A549 (cell line): ENCODE measurements around the gene PLA2G4F. TPM values are rescaled to one million over a fixed set of nuclear protein-coding genes. Genes with fewer than 3 reads are reported as not detected.

ENCODE experiments used
- ATAC-seq, 2 experiments: fragments of 200-7000 bp in 1 of 2; fragments of >200 bp in 1 of 2; cut with Nextera tagmentation in 1 of 2; cut with Tn5 transposase in 1 of 2; 3 replicates each; pipeline versions ENCODE4 v1.8.0 to v1.9.1; 2018 to 2020; ENCODE audit warnings: mild to moderate bottlenecking in 1 of 2, moderate library complexity in 1 of 2
- CTCF ChIA-PET: fragments of 300-600 bp; sonication (Branson Sonifier 250); formaldehyde crosslinking; extraction: SDS; loops from one replicate; lab custom pipeline; 2021; ENCODE audit warnings: antibody characterized with exemption, inconsistent platforms; lab: Yijun Ruan, JAX
- POLR2A ChIA-PET: fragments of 350-600 bp; formaldehyde crosslinking; extraction: SDS; loops from one replicate; lab custom pipeline; 2021; ENCODE audit warnings: antibody characterized with exemption, inconsistent platforms; lab: Yijun Ruan, JAX
- DNase-seq, 2 experiments: peaks; one replicate each; pipeline versions ENCODE4 v3.0.0 to v3.0.0-alpha.2; 2011 to 2016; ENCODE audit warnings: low read depth in 1 of 2, low spot score in 1 of 2
- FAIRE-seq: peaks from 2 replicates; lab custom pipeline; 2011; peaks lifted over from hg19 to GRCh38; lab: Jason Lieb, UNC
- H3K27ac ChIP-seq, 2 experiments: fragments of >200 bp; sonication (Bioruptor Twin); formaldehyde crosslinking; 3 replicates each; pipeline ENCODE4 v1.5.1; 2016 to 2017
- H3K4me1 ChIP-seq: fragments of >200 bp; sonication (Bioruptor Twin); formaldehyde crosslinking; 3 replicates; pipeline ENCODE4 v1.6.1; 2016
- H3K4me2 ChIP-seq: fragments of >200 bp; sonication (Bioruptor Twin); formaldehyde crosslinking; 3 replicates; pipeline ENCODE4 v1.6.1; 2016
- H3K4me3 ChIP-seq: fragments of >200 bp; sonication (Bioruptor Twin); formaldehyde crosslinking; 3 replicates; pipeline ENCODE4 v1.5.1; 2016
- H3K9me3 ChIP-seq: fragments of >200 bp; sonication (Bioruptor Twin); formaldehyde crosslinking; 3 replicates; pipeline ENCODE4 v1.6.1; 2016
- ATOH8 ChIP-seq: fragments of 250-450 bp; sonication (Bioruptor Pico); IDR thresholded peaks from 2 replicates; pipeline ENCODE4 v1.5.0; 2020; ENCODE audit warnings: low read depth, mild to moderate bottlenecking, moderate library complexity
- CEBPB ChIP-seq, 2 experiments: fragments of >200 bp in 1 of 2; sonication (Bioruptor Twin) in 1 of 2; formaldehyde crosslinking in 1 of 2; IDR thresholded peaks; 2 replicates each; pipeline ENCODE4 v1.6.1; 2012 to 2016
- CHD4 ChIP-seq: fragments of 200-600 bp; sonication (generic); IDR thresholded peaks from 2 replicates; pipeline ENCODE4 v1.6.1; 2016; ENCODE audit warnings: antibody characterized with exemption, mild to moderate bottlenecking, borderline replicate concordance
- EHF ChIP-seq: fragments of 250-450 bp; sonication (Bioruptor Pico); IDR thresholded peaks from 2 replicates; pipeline ENCODE4 v1.5.0; 2020; ENCODE audit warnings: mild to moderate bottlenecking
- EHMT2 ChIP-seq: fragments of 200-600 bp; sonication (generic); IDR thresholded peaks from 2 replicates; pipeline ENCODE4 v1.6.1; 2016; ENCODE audit warnings: antibody characterized with exemption, low read depth, mild to moderate bottlenecking, moderate library complexity
- EP300 ChIP-seq, 2 experiments: fragments of >200 bp; sonication (Bioruptor Twin); formaldehyde crosslinking; IDR thresholded peaks; 2 replicates in 1 of 2; 3 replicates in 1 of 2; pipeline ENCODE4 v1.6.1; 2016 to 2017
- FOSB ChIP-seq: fragments of 250-450 bp; sonication (Bioruptor Pico); IDR thresholded peaks from 2 replicates; pipeline ENCODE4 v1.5.0; 2020; ENCODE audit warnings: mild to moderate bottlenecking, moderate library complexity
- GATA3 ChIP-seq: IDR thresholded peaks from 2 replicates; pipeline ENCODE4 v1.6.1; 2012; ENCODE audit warnings: borderline replicate concordance
- HOXA7 ChIP-seq: fragments of 250-450 bp; sonication (Bioruptor Pico); IDR thresholded peaks from 2 replicates; pipeline ENCODE4 v1.5.0; 2020; ENCODE audit warnings: mild to moderate bottlenecking, moderate library complexity
- JUNB ChIP-seq: fragments of >200 bp; sonication (Bioruptor Twin); formaldehyde crosslinking; IDR thresholded peaks from 2 replicates; pipeline ENCODE4 v1.6.1; 2016
- KDM5A ChIP-seq: fragments of 200-600 bp; sonication (generic); IDR thresholded peaks from 2 replicates; pipeline ENCODE4 v1.6.1; 2016; ENCODE audit warnings: antibody characterized with exemption, mild to moderate bottlenecking
- NFE2L2 ChIP-seq: fragments of 150-350 bp; conservative IDR thresholded peaks from 2 replicates; pipeline ENCODE4 v1.6.1; 2014; ENCODE audit warnings: low read length
- NPAS2 ChIP-seq: fragments of 250-450 bp; sonication (Bioruptor Pico); IDR thresholded peaks from 2 replicates; pipeline ENCODE4 v1.8.0; 2022; ENCODE audit warnings: mild to moderate bottlenecking, moderate library complexity, borderline replicate concordance
- RAD21 ChIP-seq, 2 experiments: fragments of >200 bp in 1 of 2; sonication (Bioruptor Twin) in 1 of 2; formaldehyde crosslinking in 1 of 2; IDR thresholded peaks in 1 of 2; conservative IDR thresholded peaks in 1 of 2; 2 replicates in 1 of 2; 3 replicates in 1 of 2; pipeline ENCODE4 v1.6.1; 2012 to 2018; ENCODE audit warnings: inconsistent platforms in 1 of 2
- RARB ChIP-seq: fragments of 250-450 bp; sonication (Bioruptor Pico); IDR thresholded peaks from 2 replicates; pipeline ENCODE4 v1.8.0; 2021; ENCODE audit warnings: mild to moderate bottlenecking, moderate library complexity
- SMC3 ChIP-seq: fragments of >200 bp; sonication (Bioruptor Twin); formaldehyde crosslinking; IDR thresholded peaks from 3 replicates; pipeline ENCODE4 v1.6.1; 2018; ENCODE audit warnings: inconsistent platforms
- TFCP2L1 ChIP-seq: fragments of 250-450 bp; sonication (Bioruptor Pico); IDR thresholded peaks from 2 replicates; pipeline ENCODE4 v1.5.0; 2021; ENCODE audit warnings: mild to moderate bottlenecking
- TP53 ChIP-seq: fragments of 250-450 bp; sonication (Bioruptor Pico); IDR thresholded peaks from 2 replicates; pipeline ENCODE4 v1.5.0; 2021; ENCODE audit warnings: mild to moderate bottlenecking, moderate library complexity
- ZFP36 ChIP-seq: fragments of 450-650 bp; IDR thresholded peaks from 2 replicates; pipeline ENCODE4 v1.6.1; 2014; ENCODE audit warnings: borderline replicate concordance; ENCODE audit not compliant: partially characterized antibody
- ZSCAN20 ChIP-seq: fragments of 250-450 bp; sonication (Bioruptor Pico); IDR thresholded peaks from 2 replicates; pipeline ENCODE4 v1.8.0; 2022; ENCODE audit warnings: mild to moderate bottlenecking, moderate library complexity
- WGBS: methylation state at CpG from one replicate; pipeline ENCODE4 v1.1.6; 2017; ENCODE audit errors: missing lambda C conversion rate; 5-methylcytosine and 5-hydroxymethylcytosine counted together
- polyA plus RNA-seq, 4 experiments: library from polyadenylated mRNA; depleted of rRNA in 3 of 4; stranded (reverse); fragments of >200 nt; fragmentation: RNase III in 1 of 4; extraction: RNeasy Plus Mini Kit Qiagen cat#74134 plus additional on column Dnase treatment in 1 of 4; gene quantifications; 2 replicates in 3 of 4; 3 replicates in 1 of 4; pipeline ENCODE4 v1.2.3, GENCODE V29; 2011 to 2017
- TF ChIP-seq, protein P1 (sequence below): fragments of >200 bp; sonication (Bioruptor Twin); formaldehyde crosslinking; IDR thresholded peaks from 2 replicates; pipeline ENCODE4 v1.6.1; 2016

The PLA2G4F gene
- polyA plus RNA-seq, 2 of the 4 experiments (the other 2 are of a cell fraction) = not detected

- no peak for TF ChIP-seq HOXA7 (CRISPR knock-in tag)
Observed at GRCh38 chr15:42133356-42133755, 23.1 kb downstream of the PLA2G4F start (continued).

- 65% methylated on average over 5 of the region's 9 CpGs for WGBS
- DNase-seq (no peak), ATAC-seq (no peak), FAIRE-seq (no peak)
- H3K27ac ChIP-seq = no peak overlapping the region
- peaks cover 15% of the 10 kb centered on the region for H3K4me1 ChIP-seq
- no peak overlapping the region for H3K4me2 ChIP-seq
- ChIA-PET CTCF (interaction anchor here (1.2 to 1.6 kb wide), 5 partner anchors 11 to 143 kb away, joined by 3 to 4 read pairs (median 3); no protein-coding TSS in a partner anchor), POLR2A (no interaction called here)
- H3K4me3 ChIP-seq = no peak overlapping the region
- TF ChIP-seq NFE2L2 = no peak
- no peak for TF ChIP-seq ATOH8
- no peak for TF ChIP-seq SMC3
- TF ChIP-seq RAD21 (conservative IDR thresholded peaks at IDR 0.05 in 1 of 2, IDR thresholded peaks at IDR 0.05 in 1 of 2) = no peak
- no peak for TF ChIP-seq GATA3
- no peak for TF ChIP-seq FOSB
- no peak for TF ChIP-seq ZSCAN20 (CRISPR knock-in tag)
- TF ChIP-seq, protein P1, sequence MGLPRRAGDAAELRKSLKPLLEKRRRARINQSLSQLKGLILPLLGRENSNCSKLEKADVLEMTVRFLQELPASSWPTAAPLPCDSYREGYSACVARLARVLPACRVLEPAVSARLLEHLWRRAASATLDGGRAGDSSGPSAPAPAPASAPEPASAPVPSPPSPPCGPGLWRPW = no peak
- TF ChIP-seq TFCP2L1 (CRISPR knock-in tag) = no peak
- TF ChIP-seq CEBPB (IDR thresholded peaks at IDR 0.05) = no peak
- TF ChIP-seq KDM5A = no peak
- no peak for TF ChIP-seq RARB (CRISPR knock-in tag)
- no peak for TF ChIP-seq ZFP36
- no peak for TF ChIP-seq EP300 (IDR thresholded peaks at IDR 0.05)
- no peaks in the 10 kb centered on the region for H3K9me3 ChIP-seq
Observed at GRCh38 chr15:42131826-42132806, 24.3 kb downstream of the PLA2G4F start.

DNA sequence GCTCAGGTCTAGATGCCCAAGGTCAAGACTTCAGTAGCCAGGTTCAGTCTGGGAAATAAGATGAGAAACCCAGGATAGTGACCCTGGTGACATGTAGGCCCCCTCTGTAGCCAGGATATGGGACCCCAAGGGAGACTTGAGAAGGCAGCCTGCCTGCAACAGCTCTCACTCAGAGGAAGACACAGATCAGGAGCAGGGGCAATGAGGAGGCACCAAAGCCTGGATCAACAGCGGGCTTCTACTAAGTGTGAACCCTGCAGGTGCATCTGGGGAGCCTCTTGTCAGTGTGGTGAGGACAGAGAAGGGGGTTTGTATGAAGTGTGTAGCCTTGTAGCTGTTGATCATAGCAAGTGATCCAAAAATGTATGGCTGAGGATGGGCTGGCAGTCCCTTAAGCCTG, 25.4 kb downstream of the PLA2G4F start:
- FAIRE-seq (no peak), ATAC-seq (no peak), DNase-seq (no peak)
- no peak for TF ChIP-seq CHD4
- no peak for TF ChIP-seq EHF (CRISPR knock-in tag)
- no peak for TF ChIP-seq TP53 (CRISPR knock-in tag)
- TF ChIP-seq JUNB = no peak
- TF ChIP-seq HOXA7 (CRISPR knock-in tag) = no peak
- no peak for TF ChIP-seq EHMT2
- TF ChIP-seq ZSCAN20 (CRISPR knock-in tag) = no peak
- no peak for TF ChIP-seq NPAS2 (CRISPR knock-in tag)
- TF ChIP-seq EP300 (IDR thresholded peaks at IDR 0.05) = no peak
- Histone ChIP-seq H3K27ac (no peak overlapping the region), H3K9me3 (no peaks in the 10 kb centered on the region), H3K4me2 (no peak overlapping the region), H3K4me3 (no peak overlapping the region), H3K4me1 (peaks cover 15% of the 10 kb centered on the region)
- CTCF ChIA-PET = interaction anchor here (0.6 to 1.6 kb wide), 7 partner anchors 13 to 147 kb away, joined by 3 to 4 read pairs (median 3); partner anchors contain the start of gene PLA2G4D
- 75% methylated on average over 1 of the region's 1 CpG for WGBS
- POLR2A ChIA-PET = no interaction called here
